Stomach (tissue), 9 donors: ENCODE data around the gene COX7B2. TPM values are rescaled to one million over a fixed set of nuclear protein-coding genes. Genes with fewer than 3 reads are reported as not detected.

ENCODE experiments used
- DNase-seq, 2 donors: peaks; one replicate each; pipeline versions ENCODE4 v3.0.0 to v3.0.0-alpha.2; 2013 to 2019
- H3K27ac ChIP-seq, 5 donors: fragments of 200-600 bp in 4 of 5; sonication (generic) in 4 of 5; one replicate each; pipeline ENCODE4 v1.5.1; 2013 to 2019; ENCODE audit warnings: mild to moderate bottlenecking in 1 of 5, moderate library complexity in 1 of 5
- H3K27me3 ChIP-seq, 3 donors: fragments of 200-600 bp; sonication (generic); one replicate each; pipeline ENCODE4 v1.5.1; 2017 to 2019; ENCODE audit warnings: mixed run types in 1 of 3
- H3K36me3 ChIP-seq, 4 donors: fragments of 200-600 bp; sonication (generic); 1 replicate in 3 of 4; 2 replicates in 1 of 4; pipeline ENCODE4 v1.5.1; 2016 to 2019
- H3K4me1 ChIP-seq, 4 donors: fragments of 200-600 bp; sonication (generic); one replicate each; pipeline ENCODE4 v1.5.1; 2016 to 2019
- H3K4me3 ChIP-seq, 4 donors: fragments of 200-600 bp; sonication (generic) in 3 of 4; one replicate each; pipeline ENCODE4 v1.5.1; 2016 to 2019; ENCODE audit warnings: mild to moderate bottlenecking in 1 of 4
- H3K9me3 ChIP-seq, 4 donors: fragments of 200-600 bp; sonication (generic); one replicate each; pipeline ENCODE4 v1.5.1; 2016 to 2019
- CTCF ChIP-seq, 7 experiments: fragments of 450-650 bp in 4 of 7; fragments of 200-600 bp in 3 of 7; sonication (generic) in 3 of 7; IDR thresholded peaks; one replicate each; pipeline ENCODE4 v1.5.1; 2016 to 2019; ENCODE audit warnings: antibody characterized with exemption in 7 of 7, control low read depth in 2 of 7, mild to moderate bottlenecking in 1 of 7
- EP300 ChIP-seq: sonication (generic); formaldehyde crosslinking; IDR thresholded peaks from one replicate; pipeline ENCODE4 v1.6.1; 2017; ENCODE audit warnings: antibody characterized with exemption
- POLR2A ChIP-seq, 4 donors: fragments of 450-650 bp; IDR thresholded peaks; one replicate each; pipeline ENCODE4 v1.6.1; 2016; ENCODE audit warnings: antibody characterized with exemption in 4 of 4, control low read depth in 2 of 4, mild to moderate bottlenecking in 1 of 4, moderate library complexity in 1 of 4
- POLR2AphosphoS5 ChIP-seq, 3 donors: sonication (generic); formaldehyde crosslinking; IDR thresholded peaks; one replicate each; pipeline ENCODE4 v1.6.1; 2016; ENCODE audit warnings: antibody characterized with exemption in 3 of 3
- WGBS, 5 donors: extraction: QIAGEN DNeasy Blood & Tissue Kit in 3 of 5; methylation state at CpG; one replicate each; pipeline versions ENCODE4 v1.1.5 to v1.1.7; 2013 to 2018; 5-methylcytosine and 5-hydroxymethylcytosine counted together
- intact Hi-C: fragments of 100-400 bp; cut with DNase I; formaldehyde crosslinking; loops from one replicate; pipeline ENCODE4 v1.15.1; 2023; ENCODE audit warnings: low total_unique reads
- polyA plus RNA-seq, 3 donors: library from polyadenylated mRNA; stranded (reverse); fragments of 200-250 nt; gene quantifications; one replicate each; pipeline ENCODE4 v1.2.3, GENCODE V29; 2013
- total RNA-seq, 5 donors: library from RNA; depleted of rRNA; stranded (reverse); fragments of >200 nt; gene quantifications; one replicate each; pipeline versions ENCODE4 v1.1.0 to v1.2.3, GENCODE V29; 2014 to 2016
- donor health status: healthy with polysubstance abuse.
- donor health status: Bipolar disorder and iron deficiency.
- donor health status: healthy.

COX7B2 gene
- total and polyA plus RNA-seq, 8 donors = not detected

GRCh38 chr4:46852800-46853199, 56.2 kb downstream of the COX7B2 start:
- H3K4me3 ChIP-seq = no peak overlapping the region
- intact Hi-C loops = no loop called here
- WGBS, 5 donors = 55 to 73% (median 62%) methylated on average over 4 of the region's 4 CpGs
- H3K36me3 ChIP-seq = no peaks in the 10 kb centered on the region
- H3K27ac ChIP-seq = no peak overlapping the region
- no peak for DNase-seq
- H3K9me3 ChIP-seq = no peaks in the 10 kb centered on the region
- no peaks in the 10 kb centered on the region for H3K27me3 ChIP-seq
- no peak for TF ChIP-seq CTCF (IDR thresholded peaks at IDR 0.05)
- TF ChIP-seq POLR2A (IDR thresholded peaks at IDR 0.05) = no peak
- TF ChIP-seq EP300 = no peak
- no peak for TF ChIP-seq POLR2AphosphoS5 (IDR thresholded peaks at IDR 0.05)
- no peaks in the 10 kb centered on the region for H3K4me1 ChIP-seq

- intact Hi-C loops = no loop called here
- TF ChIP-seq CTCF (IDR thresholded peaks at IDR 0.05) = no peak
- WGBS, 5 donors = 82 to 98% (median 92%) methylated on average over 1 of the region's 1 CpG
- Histone ChIP-seq H3K27ac (no peak overlapping the region), H3K4me3 (no peak overlapping the region), H3K9me3 (no peaks in the 10 kb centered on the region), H3K27me3 (no peaks in the 10 kb centered on the region), H3K4me1 (no peaks in the 10 kb centered on the region), H3K36me3 (no peaks in the 10 kb centered on the region)
- DNase-seq = no peak
These were observed 59.0 kb downstream of the COX7B2 start for GRCh38 chr4:46850026-46850425.

- intact Hi-C loops = no loop called here
- TF ChIP-seq POLR2AphosphoS5 (IDR thresholded peaks at IDR 0.05) (no peak), CTCF (IDR thresholded peaks at IDR 0.05) (peak in 5 of 7 experiments; percentile 11 to 56 (median 53)), EP300 (no peak)
- no peaks in the 10 kb centered on the region for H3K36me3 ChIP-seq
- H3K4me3 ChIP-seq = no peak overlapping the region
- H3K9me3 ChIP-seq = no peaks in the 10 kb centered on the region
- 4 to 6% (median 5%) methylated on average over 8 of the region's 8 CpGs for WGBS, 5 donors
- H3K27ac ChIP-seq = no peak overlapping the region
- H3K27me3 ChIP-seq = no peaks in the 10 kb centered on the region
- peaks cover 0 to 6% (median 0%) of the 10 kb centered on the region in 4 donors for H3K4me1 ChIP-seq
- DNase-seq = peak; percentile 33 to 82
These were observed 64.6 kb downstream of the COX7B2 start for GRCh38 chr4:46844325-46844917.

- Histone ChIP-seq H3K4me1 (peaks cover 0 to 2% (median 0%) of the 10 kb centered on the region in 4 donors), H3K27me3 (no peaks in the 10 kb centered on the region), H3K4me3 (no peak overlapping the region), H3K9me3 (no peaks in the 10 kb centered on the region), H3K36me3 (no peaks in the 10 kb centered on the region), H3K27ac (no peak overlapping the region)
- TF ChIP-seq EP300 (no peak), POLR2A (IDR thresholded peaks at IDR 0.05) (no peak), POLR2AphosphoS5 (IDR thresholded peaks at IDR 0.05) (no peak), CTCF (IDR thresholded peaks at IDR 0.05) (no peak)
- intact Hi-C loops = no loop called here
- WGBS, 5 donors = 63 to 77% (median 70%) methylated on average over 1 of the region's 1 CpG
- DNase-seq = peak in 1 of 2 donors; percentile 13
These were observed 69.9 kb downstream of the COX7B2 start for GRCh38 chr4:46839128-46839527.
